SK-N-SH treated with all-trans-retinoic acid at 6 μM for 48 hours (cell line): Measurements from ENCODE around the gene PIKFYVE.

ENCODE experiments used
- ATAC-seq: fragments of 200-7000 bp; cut with Tn5 transposase; 3 replicates; pipeline ENCODE4 v1.9.1; 2020; ENCODE audit warnings: mild to moderate bottlenecking, moderate library complexity
- CSDC2 ChIP-seq: fragments of 250-450 bp; sonication (Bioruptor Pico); IDR thresholded peaks from 2 replicates; pipeline ENCODE4 v1.5.0; 2020; ENCODE audit warnings: mild to moderate bottlenecking, moderate library complexity
- ESRRG ChIP-seq: fragments of 250-450 bp; sonication (Bioruptor Pico); IDR thresholded peaks from 2 replicates; pipeline ENCODE4 v1.6.1; 2021; ENCODE audit warnings: mild to moderate bottlenecking
- GLIS3 ChIP-seq: fragments of 250-450 bp; sonication (Bioruptor Pico); IDR thresholded peaks from 2 replicates; pipeline ENCODE4 v1.5.0; 2020; ENCODE audit warnings: mild to moderate bottlenecking, moderate library complexity
- ISL1 ChIP-seq: fragments of 250-450 bp; sonication (Bioruptor Pico); IDR thresholded peaks from 2 replicates; pipeline ENCODE4 v2.1.2; 2022; ENCODE audit warnings: mild to moderate bottlenecking, moderate library complexity
- OSR1 ChIP-seq: fragments of 250-450 bp; sonication (Bioruptor Pico); IDR thresholded peaks from 2 replicates; pipeline ENCODE4 v1.8.0; 2022; ENCODE audit warnings: moderate library complexity, mild to moderate bottlenecking, inconsistent platforms
- PPARA ChIP-seq: fragments of 250-450 bp; sonication (Bioruptor Pico); IDR thresholded peaks from 2 replicates; pipeline ENCODE4 v1.5.0; 2020; ENCODE audit warnings: mild to moderate bottlenecking, borderline replicate concordance
- RARB ChIP-seq: fragments of 250-450 bp; sonication (Bioruptor Pico); IDR thresholded peaks from 2 replicates; pipeline ENCODE4 v1.8.0; 2021; ENCODE audit warnings: mild to moderate bottlenecking, moderate library complexity
- SNAI2 ChIP-seq: fragments of 250-450 bp; sonication (Bioruptor Pico); IDR thresholded peaks from 2 replicates; pipeline ENCODE4 v1.5.0; 2020; ENCODE audit warnings: mild to moderate bottlenecking, moderate library complexity
- TCF4 ChIP-seq: fragments of 250-450 bp; sonication (Bioruptor Pico); IDR thresholded peaks from 2 replicates; pipeline ENCODE4 v1.8.0; 2021; ENCODE audit warnings: mild to moderate bottlenecking, moderate library complexity, borderline replicate concordance
- TOX ChIP-seq: fragments of 250-450 bp; sonication (Bioruptor Pico); IDR thresholded peaks from 2 replicates; pipeline ENCODE4 v1.8.0; 2021; ENCODE audit warnings: mild to moderate bottlenecking, moderate library complexity, borderline replicate concordance
- ZC3H10 ChIP-seq: fragments of 250-450 bp; sonication (Bioruptor Pico); IDR thresholded peaks from 2 replicates; pipeline ENCODE4 v1.5.1; 2021; ENCODE audit warnings: mild to moderate bottlenecking, moderate library complexity
- ZFP3 ChIP-seq: fragments of 250-450 bp; sonication (Bioruptor Pico); IDR thresholded peaks from 2 replicates; pipeline ENCODE4 v1.5.0; 2020; ENCODE audit warnings: mild to moderate bottlenecking, moderate library complexity
- ZFP30 ChIP-seq: fragments of 450-650 bp; formaldehyde crosslinking; IDR thresholded peaks from 2 replicates; pipeline ENCODE4 v1.5.0; 2022; ENCODE audit warnings: mild to moderate bottlenecking, moderate library complexity
- ZNF565 ChIP-seq: fragments of 450-650 bp; formaldehyde crosslinking; conservative IDR thresholded peaks from 2 replicates; pipeline ENCODE4 v1.5.0; 2020; ENCODE audit warnings: low read depth, mild to moderate bottlenecking, moderate library complexity
- ZNF70 ChIP-seq: fragments of 450-650 bp; formaldehyde crosslinking; IDR thresholded peaks from 2 replicates; pipeline ENCODE4 v1.5.0; 2020; ENCODE audit warnings: mild to moderate bottlenecking, moderate library complexity
- TF ChIP-seq, protein P1 (sequence below): fragments of 250-450 bp; sonication (Bioruptor Pico); IDR thresholded peaks from 2 replicates; pipeline ENCODE4 v1.8.0; 2020; ENCODE audit warnings: mild to moderate bottlenecking, moderate library complexity, borderline replicate concordance
- TF ChIP-seq, protein P2 (sequence below): fragments of 250-450 bp; sonication (Bioruptor Pico); IDR thresholded peaks from 2 replicates; pipeline ENCODE4 v1.5.1; 2020; ENCODE audit warnings: low read depth, mild to moderate bottlenecking, moderate library complexity
- TF ChIP-seq, protein P3 (sequence below): fragments of 250-450 bp; sonication (Bioruptor Pico); IDR thresholded peaks from 2 replicates; pipeline ENCODE4 v1.8.0; 2021; ENCODE audit warnings: low read depth, mild to moderate bottlenecking, moderate library complexity, borderline replicate concordance
- TF ChIP-seq, protein P4 (sequence below): fragments of 250-450 bp; sonication (Bioruptor Pico); IDR thresholded peaks from 2 replicates; pipeline ENCODE4 v1.5.1; 2021; ENCODE audit warnings: mild to moderate bottlenecking, moderate library complexity
- TF ChIP-seq, protein P5 (sequence below): fragments of 250-450 bp; sonication (Bioruptor Pico); IDR thresholded peaks from 2 replicates; pipeline ENCODE4 v1.5.0; 2020; ENCODE audit warnings: mild to moderate bottlenecking, moderate library complexity

The PIKFYVE gene

DNA sequence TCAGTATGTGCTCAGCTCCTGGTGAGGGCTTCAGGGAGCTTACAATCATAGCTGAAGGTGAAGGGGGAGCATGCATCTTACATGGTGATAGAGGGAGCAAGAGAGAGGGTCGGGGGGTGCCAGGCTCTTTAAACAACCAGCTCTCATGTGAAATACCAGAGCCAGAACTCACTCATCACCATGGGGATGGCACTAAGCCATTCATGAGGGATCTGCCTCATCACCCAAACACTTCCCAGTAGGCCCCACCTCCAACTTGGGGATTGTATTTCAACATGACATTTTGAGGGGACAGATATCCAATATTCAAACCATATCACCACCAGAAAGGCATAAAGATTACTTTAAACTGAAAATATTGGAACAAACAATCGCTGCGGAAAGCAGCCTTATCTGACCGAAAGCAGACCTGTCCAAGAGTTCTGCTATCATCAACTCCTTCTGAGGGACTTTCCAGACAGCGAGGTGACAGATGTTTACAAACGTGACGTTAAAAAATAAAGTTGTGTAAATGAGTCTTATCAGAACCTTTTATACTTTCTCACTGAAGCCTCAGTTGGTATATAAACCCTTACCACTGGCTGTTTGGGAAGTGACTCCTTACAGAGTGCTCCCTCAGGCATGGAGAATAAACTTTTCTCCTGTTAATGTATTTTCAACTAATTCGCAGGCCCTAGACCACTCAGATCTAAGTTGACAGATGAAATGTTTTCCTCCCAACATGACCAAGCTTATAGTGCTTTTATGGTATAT, 105.0 kb downstream of the PIKFYVE start:
- no peak for ATAC-seq
- TF ChIP-seq OSR1 (CRISPR knock-in tag) (no peak), GLIS3 (no peak), TCF4 (CRISPR knock-in tag) (no peak), ZNF565 (CRISPR knock-in tag) (no peak), ISL1 (CRISPR knock-in tag) (no peak)

DNA sequence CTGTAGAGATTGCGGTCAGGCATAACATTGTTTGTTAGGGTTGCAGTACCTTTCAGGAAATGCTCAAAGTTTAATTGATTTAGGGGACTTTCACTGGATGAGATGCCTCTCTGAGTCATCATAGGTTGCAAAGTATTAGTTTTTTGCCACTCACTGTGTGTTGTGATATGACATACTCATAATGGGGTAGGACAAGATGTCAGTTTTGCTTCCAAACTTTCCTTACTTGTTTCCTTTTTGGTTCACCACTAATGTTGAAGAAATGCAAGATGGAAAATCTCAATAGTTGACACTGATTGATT, 105.5 kb downstream of the PIKFYVE start:
- no peak for TF ChIP-seq ZFP3 (CRISPR knock-in tag)
- TF ChIP-seq, protein P1, sequence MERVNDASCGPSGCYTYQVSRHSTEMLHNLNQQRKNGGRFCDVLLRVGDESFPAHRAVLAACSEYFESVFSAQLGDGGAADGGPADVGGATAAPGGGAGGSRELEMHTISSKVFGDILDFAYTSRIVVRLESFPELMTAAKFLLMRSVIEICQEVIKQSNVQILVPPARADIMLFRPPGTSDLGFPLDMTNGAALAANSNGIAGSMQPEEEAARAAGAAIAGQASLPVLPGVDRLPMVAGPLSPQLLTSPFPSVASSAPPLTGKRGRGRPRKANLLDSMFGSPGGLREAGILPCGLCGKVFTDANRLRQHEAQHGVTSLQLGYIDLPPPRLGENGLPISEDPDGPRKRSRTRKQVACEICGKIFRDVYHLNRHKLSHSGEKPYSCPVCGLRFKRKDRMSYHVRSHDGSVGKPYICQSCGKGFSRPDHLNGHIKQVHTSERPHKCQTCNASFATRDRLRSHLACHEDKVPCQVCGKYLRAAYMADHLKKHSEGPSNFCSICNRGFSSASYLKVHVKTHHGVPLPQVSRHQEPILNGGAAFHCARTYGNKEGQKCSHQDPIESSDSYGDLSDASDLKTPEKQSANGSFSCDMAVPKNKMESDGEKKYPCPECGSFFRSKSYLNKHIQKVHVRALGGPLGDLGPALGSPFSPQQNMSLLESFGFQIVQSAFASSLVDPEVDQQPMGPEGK (CRISPR knock-in tag): no peak
- no peak for TF ChIP-seq ZFP30 (CRISPR knock-in tag)
- no peak for TF ChIP-seq SNAI2 (CRISPR knock-in tag)
- no peak for TF ChIP-seq ESRRG (CRISPR knock-in tag)
- TF ChIP-seq PPARA: no peak
- no peak for TF ChIP-seq OSR1 (CRISPR knock-in tag)
- TF ChIP-seq ZNF70 (CRISPR knock-in tag): no peak
- TF ChIP-seq, protein P2, sequence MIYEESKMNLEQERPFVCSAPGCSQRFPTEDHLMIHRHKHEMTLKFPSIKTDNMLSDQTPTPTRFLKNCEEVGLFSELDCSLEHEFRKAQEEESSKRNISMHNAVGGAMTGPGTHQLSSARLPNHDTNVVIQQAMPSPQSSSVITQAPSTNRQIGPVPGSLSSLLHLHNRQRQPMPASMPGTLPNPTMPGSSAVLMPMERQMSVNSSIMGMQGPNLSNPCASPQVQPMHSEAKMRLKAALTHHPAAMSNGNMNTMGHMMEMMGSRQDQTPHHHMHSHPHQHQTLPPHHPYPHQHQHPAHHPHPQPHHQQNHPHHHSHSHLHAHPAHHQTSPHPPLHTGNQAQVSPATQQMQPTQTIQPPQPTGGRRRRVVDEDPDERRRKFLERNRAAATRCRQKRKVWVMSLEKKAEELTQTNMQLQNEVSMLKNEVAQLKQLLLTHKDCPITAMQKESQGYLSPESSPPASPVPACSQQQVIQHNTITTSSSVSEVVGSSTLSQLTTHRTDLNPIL (CRISPR knock-in tag): no peak
- TF ChIP-seq ZC3H10 (CRISPR knock-in tag): no peak
- no peak for TF ChIP-seq TCF4 (CRISPR knock-in tag)
- TF ChIP-seq, protein P3, sequence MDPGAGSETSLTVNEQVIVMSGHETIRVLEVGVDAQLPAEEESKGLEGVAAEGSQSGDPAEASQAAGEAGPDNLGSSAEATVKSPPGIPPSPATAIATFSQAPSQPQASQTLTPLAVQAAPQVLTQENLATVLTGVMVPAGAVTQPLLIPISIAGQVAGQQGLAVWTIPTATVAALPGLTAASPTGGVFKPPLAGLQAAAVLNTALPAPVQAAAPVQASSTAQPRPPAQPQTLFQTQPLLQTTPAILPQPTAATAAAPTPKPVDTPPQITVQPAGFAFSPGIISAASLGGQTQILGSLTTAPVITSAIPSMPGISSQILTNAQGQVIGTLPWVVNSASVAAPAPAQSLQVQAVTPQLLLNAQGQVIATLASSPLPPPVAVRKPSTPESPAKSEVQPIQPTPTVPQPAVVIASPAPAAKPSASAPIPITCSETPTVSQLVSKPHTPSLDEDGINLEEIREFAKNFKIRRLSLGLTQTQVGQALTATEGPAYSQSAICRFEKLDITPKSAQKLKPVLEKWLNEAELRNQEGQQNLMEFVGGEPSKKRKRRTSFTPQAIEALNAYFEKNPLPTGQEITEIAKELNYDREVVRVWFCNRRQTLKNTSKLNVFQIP (CRISPR knock-in tag): no peak
- no peak for TF ChIP-seq TOX (CRISPR knock-in tag)
- no peak for TF ChIP-seq ISL1 (CRISPR knock-in tag)
- no peak for TF ChIP-seq ZNF565 (CRISPR knock-in tag)
- TF ChIP-seq RARB: no peak
- TF ChIP-seq, protein P4, sequence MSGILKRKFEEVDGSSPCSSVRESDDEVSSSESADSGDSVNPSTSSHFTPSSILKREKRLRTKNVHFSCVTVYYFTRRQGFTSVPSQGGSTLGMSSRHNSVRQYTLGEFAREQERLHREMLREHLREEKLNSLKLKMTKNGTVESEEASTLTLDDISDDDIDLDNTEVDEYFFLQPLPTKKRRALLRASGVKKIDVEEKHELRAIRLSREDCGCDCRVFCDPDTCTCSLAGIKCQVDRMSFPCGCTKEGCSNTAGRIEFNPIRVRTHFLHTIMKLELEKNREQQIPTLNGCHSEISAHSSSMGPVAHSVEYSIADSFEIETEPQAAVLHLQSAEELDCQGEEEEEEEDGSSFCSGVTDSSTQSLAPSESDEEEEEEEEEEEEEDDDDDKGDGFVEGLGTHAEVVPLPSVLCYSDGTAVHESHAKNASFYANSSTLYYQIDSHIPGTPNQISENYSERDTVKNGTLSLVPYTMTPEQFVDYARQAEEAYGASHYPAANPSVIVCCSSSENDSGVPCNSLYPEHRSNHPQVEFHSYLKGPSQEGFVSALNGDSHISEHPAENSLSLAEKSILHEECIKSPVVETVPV (CRISPR knock-in tag): no peak
- no peak for TF ChIP-seq GLIS3
- no peak for TF ChIP-seq CSDC2 (CRISPR knock-in tag)
- ATAC-seq: no peak

DNA sequence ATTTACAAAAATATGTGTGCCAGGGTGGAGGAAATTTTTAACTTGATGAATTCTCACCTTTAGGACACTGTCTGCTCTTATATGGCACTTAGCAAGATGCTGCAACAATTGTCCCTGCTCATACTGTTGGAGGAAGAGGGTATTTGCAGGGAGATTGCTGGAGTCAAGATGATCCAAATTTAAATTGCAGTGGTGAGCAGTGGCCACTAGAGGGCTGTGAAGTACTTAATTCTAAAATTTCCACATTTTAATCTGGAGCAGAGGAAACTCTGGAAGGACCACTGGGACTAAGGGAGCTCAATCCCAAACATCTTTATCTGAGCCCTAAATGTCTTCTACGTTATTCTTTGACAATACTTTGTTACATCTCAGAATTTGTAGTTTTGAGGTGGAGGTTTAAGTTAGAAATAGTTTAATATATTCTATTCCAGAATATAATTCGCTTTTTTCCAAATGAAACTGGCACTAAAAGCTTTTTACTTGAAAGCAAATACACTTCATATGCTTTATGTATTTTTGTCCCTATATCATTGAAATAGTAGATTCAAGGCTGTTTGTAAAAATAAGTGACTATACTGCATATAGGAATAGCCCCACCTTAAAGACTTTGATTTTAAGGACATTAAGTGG, 107.5 kb downstream of the PIKFYVE start:
- ATAC-seq: peak; percentile 52
- TF ChIP-seq, protein P5, sequence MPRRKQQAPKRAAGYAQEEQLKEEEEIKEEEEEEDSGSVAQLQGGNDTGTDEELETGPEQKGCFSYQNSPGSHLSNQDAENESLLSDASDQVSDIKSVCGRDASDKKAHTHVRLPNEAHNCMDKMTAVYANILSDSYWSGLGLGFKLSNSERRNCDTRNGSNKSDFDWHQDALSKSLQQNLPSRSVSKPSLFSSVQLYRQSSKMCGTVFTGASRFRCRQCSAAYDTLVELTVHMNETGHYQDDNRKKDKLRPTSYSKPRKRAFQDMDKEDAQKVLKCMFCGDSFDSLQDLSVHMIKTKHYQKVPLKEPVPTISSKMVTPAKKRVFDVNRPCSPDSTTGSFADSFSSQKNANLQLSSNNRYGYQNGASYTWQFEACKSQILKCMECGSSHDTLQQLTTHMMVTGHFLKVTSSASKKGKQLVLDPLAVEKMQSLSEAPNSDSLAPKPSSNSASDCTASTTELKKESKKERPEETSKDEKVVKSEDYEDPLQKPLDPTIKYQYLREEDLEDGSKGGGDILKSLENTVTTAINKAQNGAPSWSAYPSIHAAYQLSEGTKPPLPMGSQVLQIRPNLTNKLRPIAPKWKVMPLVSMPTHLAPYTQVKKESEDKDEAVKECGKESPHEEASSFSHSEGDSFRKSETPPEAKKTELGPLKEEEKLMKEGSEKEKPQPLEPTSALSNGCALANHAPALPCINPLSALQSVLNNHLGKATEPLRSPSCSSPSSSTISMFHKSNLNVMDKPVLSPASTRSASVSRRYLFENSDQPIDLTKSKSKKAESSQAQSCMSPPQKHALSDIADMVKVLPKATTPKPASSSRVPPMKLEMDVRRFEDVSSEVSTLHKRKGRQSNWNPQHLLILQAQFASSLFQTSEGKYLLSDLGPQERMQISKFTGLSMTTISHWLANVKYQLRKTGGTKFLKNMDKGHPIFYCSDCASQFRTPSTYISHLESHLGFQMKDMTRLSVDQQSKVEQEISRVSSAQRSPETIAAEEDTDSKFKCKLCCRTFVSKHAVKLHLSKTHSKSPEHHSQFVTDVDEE (CRISPR knock-in tag): no peak
